SK-MEL-5 (cell line): Measurements from ENCODE around the gene BORCS5. TPM values are rescaled to one million over a fixed set of nuclear protein-coding genes. Genes with fewer than 3 reads are reported as not detected.
"Not testable (repeated sequence)": the region's sequence is repeated elsewhere in the genome, so short reads cannot be mapped to it uniquely, and the experiment has no call there.

Experiments used
- DNase-seq: peaks from one replicate; pipeline ENCODE4 v3.0.0-alpha.2; 2016; ENCODE audit warnings: low read depth, low spot score
- in situ Hi-C: cut with HindIII; loops from 2 replicates; pipeline ENCODE4 v1.10.0; 2016; ENCODE audit warnings: low sequenced_read_pairs, high pct_unique_total_duplicates, low pct_unique_long_range_greater_than_20kb
- total RNA-seq: library from RNA; depleted of rRNA; stranded (reverse); fragments of >200 nt; shearing (Covaris generic); gene quantifications from 2 replicates; pipeline ENCODE4 v1.2.3, GENCODE V29; 2014

The BORCS5 gene
- total RNA-seq, 1 experiment from 2014 or later: 13.2 TPM

DNA sequence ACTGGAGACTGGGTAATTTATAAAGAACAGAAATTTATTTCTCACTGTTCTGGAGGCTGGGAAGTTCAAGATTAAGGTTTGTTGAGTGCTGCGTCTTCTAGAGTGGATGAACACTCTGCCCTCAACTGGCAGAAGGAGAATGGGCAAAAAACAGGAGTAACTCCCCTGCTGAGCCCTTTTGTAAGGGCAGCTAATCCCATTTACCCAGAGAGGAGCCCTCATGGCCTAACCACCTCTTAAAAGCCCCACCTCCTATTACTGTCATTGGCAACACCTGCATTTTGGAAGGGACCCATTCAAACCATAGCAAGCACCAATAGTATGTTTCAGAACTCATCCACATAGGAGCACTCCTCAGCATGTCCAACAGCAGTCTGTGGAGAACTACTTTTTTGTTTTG lies 47.4 kb downstream of the BORCS5 start:
- in situ Hi-C loops: no loop called here
- no peak for DNase-seq

DNA sequence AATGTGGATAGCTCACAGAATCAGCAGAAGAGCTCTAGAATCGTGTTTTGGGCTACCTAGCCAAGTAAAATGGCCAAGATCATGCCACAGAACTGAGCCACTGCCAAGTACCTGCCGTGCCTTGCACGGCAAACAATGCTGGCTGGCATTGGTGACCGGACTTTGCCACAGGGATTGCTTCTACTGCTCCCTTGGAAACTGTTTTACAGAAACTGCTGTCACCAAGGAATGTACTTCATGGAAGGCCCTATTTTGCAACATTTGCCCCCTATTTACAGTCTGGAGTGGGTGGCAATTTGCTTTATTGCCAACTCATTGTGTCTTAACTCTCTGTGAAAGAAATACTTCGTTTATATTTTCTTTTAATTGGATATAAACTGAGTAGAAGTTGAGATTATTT lies 49.0 kb downstream of the BORCS5 start:
- no peak for DNase-seq
- in situ Hi-C loops: no loop called here

DNA sequence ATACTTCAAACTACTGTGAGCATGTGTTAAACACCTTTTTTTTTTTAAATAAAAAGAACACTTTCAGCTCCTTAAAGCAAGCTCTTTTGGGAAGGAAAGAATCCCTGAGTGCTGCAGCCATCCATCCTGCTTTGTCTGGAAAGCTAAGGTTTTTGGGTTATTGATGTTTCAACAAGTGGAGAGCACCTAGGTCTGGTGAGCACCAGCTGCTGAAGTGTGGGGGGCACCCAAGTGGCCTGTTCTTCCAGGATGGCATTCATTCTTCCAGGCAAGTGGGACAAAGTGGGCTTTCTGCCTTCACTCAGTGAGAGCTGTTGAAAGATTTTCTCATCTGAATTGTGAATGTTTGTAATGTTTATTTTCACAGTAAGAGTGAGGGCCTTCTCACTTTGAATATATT lies 49.9 kb downstream of the BORCS5 start:
- no peak for DNase-seq
- in situ Hi-C loops: no loop called here

DNA sequence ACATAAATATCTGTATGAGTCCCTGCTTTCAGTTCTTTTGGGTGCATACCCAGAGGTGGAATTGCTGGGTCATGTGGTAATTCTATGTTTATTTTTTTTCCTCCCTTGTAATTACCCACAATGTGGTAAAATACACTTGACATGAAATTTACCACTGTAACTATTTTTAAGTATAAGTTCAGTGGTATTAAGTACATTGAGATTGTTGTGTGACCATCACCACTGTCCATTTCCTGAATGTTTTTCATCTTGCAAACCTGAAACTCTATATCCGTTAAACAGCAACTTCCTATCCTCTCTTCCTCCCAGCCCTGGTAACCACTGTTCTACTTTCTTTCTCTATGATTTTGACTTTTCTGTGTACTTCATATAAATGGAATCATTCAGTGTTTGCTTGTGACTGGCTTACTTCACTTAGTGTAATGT lies 51.4 kb downstream of the BORCS5 start:
- no peak for DNase-seq
- in situ Hi-C loops: no loop called here

DNA sequence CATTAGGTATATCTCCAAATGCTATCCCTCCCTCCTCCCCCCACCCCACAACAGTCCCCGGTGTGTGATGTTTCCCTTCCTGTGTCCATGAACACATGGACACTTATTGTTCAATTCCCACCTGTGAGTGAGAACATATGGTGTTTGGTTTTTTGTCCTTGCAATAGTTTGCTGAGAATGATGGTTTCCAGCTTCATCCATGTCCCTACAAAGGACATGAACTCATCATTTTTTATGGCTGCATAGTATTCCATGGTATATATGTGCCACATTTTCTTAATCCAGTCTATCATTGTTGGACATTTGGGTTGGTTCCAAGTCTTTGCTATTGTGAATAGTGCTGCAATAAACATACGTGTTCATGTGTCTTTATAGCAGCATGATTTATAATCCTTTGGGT lies 52.5 kb downstream of the BORCS5 start:
- DNase-seq, in situ Hi-C loops: not testable (repeated sequence)

DNA sequence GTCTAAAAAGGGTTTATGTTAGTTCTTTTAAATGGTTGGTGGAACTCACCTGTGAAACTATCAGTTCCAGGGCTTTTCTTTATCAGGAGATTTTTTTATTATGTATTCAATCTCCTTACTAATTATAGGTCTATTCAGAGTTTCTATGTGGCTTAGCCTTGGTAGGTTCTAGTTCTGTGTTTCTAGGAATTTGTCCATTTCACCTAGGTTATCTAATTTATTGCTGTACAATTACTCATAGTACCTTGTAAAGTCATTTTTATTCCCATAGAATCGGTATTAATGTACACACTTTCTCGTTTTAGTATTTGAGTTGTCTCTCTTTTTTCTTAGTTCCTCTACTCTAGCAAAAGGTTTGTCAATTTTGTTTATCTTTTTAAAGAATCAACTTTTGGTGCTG lies 59.0 kb downstream of the BORCS5 start:
- in situ Hi-C loops: no loop called here
- no peak for DNase-seq

DNA sequence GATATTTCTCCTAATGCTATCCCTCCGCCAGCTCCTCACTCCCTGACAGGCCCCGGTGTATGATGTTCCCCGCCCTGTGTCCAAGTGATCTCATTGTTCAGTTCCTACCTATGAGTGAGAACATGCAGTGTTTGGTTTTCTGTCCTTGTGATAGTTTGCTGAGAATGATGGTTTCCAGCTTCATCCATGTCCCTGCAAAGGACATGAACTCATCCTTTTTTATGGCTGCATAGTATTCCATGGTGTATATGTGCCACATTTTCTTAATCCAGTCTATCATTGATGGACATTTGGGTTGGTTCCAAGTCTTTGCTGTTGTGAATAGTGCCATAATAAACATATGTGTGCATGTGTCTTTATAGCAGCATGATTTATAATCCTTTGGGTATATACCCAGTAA lies 62.3 kb downstream of the BORCS5 start:
- in situ Hi-C loops, DNase-seq: not testable (repeated sequence)

DNA sequence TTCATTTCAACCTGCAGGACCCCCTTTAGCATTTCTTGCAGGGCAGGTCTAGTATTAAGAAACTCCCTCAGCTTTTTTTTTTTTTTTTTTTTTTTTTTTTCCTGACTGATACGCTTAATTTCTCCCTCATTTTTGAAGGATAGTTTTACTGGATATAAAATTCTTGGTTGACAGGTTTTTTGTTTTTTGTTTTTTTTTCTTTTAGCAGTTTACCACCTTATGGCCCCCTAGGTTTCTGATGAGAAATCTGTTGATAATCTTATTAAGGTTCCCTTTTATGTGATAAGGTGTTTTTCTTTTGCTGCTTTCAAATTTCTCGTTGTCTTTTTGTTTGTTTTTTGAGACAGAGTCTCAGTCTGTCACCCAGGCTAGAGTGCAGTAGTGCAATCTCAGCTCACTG lies 66.5 kb downstream of the BORCS5 start:
- no peak for DNase-seq
- in situ Hi-C loops: no loop called here

DNA sequence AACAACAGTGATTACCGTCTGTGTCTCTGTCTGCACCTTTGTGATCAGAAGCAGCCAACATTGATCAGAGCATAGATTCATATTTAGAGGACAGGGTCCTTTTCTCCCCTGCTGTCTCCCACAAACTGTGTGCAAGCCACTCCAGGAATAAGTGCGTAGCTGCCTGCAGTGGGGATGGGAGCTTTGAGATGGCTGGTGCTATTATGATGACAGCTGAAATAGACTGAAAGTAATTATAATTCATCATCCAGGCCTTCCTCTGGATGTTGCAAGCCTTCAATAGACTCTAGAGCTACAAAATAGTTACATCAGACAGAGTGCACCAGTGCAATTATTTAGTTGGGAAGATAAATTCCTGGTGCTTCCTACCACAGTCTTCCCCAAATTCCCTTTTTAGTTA lies 68.1 kb downstream of the BORCS5 start:
- no peak for DNase-seq
- in situ Hi-C loops: no loop called here

DNA sequence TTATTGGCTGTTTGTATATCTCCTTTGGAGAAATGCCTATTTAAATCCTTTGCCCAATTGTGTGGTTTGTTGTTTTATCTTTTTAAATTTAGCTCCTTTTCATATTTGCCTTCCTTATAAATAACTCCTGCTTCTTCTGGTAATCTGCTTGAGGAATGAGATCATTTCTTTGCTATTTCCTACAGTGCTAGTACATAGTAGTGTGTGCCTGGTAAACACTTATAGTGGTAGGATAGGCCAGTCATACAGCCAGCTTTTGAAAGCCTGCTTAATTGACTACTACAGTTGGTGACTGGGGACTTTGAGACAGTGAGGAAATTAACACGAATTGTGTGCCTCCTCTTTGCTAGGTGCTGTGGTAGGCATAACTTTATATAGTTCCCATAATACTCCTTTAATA lies 68.7 kb downstream of the BORCS5 start:
- in situ Hi-C loops: no loop called here
- no peak for DNase-seq

DNA sequence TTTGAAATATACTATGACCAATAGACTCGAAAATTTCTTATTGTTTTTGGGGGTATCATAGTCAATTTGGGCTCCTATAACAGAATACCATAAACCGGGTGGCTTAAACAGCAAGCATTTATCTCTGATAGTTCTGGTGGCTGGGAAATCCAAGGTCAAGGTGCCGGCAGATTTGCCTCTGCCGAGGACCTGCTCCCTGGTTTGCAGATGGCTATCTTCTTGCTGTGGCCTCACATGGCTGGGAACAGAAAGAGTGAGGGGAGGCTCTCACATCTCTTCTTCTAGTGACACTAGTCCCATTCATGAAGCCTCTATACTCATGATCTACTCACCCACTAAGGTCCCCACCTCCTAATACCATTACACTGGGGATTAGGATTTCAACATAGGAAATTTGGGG lies 70.7 kb downstream of the BORCS5 start:
- DNase-seq: no peak
- in situ Hi-C loops: no loop called here

DNA sequence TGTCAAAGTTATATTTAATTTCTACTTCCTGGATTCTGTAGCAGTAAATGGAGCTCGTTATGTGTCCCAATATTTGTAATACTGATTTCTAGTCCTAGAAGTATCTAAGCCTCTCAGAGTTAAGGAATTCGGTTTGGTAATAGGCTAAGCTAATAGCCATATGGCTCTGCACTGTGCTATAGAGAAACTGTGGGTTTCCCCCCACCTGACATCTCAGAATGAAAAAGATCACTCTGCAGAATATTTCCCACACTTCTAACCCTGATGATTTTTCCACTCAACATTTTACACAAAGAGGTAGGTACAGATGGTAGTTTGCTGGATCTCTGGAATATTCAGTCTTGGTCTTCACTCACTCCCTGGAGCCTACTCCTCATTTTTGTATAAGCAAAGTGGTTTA lies 71.2 kb downstream of the BORCS5 start:
- in situ Hi-C loops: no loop called here

DNA sequence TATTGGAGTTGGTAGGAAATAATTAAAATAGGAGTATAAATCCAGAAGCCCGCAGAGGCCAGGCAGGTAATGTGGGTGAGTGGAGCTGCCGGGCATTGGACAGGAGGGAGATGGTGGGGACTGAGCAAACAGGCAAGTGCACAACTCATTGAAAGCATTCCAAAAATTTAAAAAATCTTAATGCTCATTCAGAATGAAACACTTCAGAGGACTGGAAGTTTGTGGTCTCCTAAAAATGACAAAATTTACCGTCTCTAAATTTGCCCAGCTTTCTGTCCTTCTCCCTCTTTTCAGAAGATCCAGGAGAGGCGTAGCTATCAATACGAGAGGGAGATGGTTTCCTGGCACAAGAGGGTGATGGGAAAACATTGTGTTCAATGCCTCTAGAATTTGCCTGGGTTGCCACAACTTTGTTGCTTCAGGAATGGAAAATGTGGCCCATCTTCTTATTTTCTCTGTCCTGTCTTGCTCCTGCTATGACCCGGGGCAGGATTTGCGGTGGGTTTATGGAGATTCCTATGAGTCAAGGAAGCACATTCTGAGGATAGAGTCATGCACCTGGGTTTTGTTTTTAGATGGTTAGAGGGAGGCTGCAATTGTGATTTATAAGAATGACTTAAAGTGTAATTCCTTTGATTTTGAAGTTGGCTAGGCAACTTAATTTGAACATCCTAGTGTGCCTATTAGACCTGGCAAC lies 72.2 kb downstream of the BORCS5 start:
- in situ Hi-C loops: no loop called here
- no peak for DNase-seq

More for the DNA sequence above, 71.2 kb downstream of the BORCS5 start:
- DNase-seq: no peak

DNA sequence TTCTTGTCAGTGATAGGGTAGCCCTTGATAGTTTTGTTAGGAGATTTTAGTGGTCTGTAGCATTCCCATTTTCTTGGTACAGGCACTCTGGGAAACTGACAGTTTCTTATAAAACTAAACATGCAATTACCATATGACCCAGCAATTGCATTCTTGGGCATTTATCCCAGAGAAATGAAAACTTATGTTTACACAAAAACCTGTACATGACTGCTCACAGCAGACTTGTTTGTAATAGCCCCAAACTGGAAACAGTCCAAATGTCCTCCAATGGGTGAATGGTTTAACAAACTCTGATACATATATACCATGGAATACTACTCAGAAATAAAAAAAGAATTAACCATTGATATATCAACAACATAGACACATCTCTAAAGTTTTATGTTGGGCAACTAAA lies 75.5 kb downstream of the BORCS5 start:
- no peak for DNase-seq
- in situ Hi-C loops: no loop called here

DNA sequence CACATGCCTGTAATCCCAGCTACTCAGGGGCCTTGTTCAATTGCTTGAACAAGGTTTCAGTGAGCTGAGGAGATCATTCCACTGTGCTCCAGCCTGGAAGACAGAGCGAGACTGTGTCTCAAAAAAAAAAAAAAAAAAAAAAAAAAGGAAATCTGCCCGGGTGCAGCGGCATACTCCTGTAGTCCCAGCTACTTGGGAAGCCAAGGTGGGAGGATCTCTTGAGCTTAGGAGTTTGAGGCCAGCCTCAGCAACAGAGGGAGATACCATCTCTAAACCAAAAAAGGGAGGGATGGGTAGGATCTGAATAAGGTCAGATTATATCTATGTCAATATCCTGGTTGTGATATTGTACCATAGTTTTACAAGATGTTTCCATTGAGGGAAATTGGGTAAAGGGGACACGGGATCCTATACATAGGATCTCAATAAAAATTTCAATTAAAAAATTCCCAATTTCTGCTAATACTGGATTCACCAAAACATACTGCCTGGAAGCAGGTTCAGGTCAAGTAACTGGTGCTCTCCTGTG lies 76.4 kb downstream of the BORCS5 start:
- DNase-seq: no peak
- in situ Hi-C loops: no loop called here

DNA sequence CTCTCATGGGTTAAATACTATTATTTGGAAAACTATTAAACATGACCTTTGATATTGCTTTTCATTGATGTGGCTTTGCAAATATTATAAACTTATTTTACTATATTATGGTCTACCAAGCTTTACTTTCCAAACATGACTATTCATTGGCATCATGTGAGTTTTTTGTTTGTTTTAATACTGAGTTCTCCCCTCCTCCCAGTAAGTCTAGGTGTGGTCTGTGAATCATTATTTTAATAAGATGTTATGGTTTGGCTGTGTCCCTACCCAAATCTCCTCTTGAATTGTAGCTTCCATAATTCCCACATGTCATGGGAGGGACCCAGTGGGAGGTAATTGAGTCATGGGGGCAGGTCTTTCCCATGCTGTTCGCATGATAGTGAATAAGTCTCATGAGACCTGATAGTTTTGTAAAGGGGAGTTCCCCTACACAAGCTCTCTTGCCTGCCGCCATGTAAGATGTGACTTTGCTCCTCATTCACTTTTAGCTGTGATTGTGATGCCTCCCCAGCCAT lies 80.0 kb downstream of the BORCS5 start:
- in situ Hi-C loops: no loop called here
- DNase-seq: no peak

DNA sequence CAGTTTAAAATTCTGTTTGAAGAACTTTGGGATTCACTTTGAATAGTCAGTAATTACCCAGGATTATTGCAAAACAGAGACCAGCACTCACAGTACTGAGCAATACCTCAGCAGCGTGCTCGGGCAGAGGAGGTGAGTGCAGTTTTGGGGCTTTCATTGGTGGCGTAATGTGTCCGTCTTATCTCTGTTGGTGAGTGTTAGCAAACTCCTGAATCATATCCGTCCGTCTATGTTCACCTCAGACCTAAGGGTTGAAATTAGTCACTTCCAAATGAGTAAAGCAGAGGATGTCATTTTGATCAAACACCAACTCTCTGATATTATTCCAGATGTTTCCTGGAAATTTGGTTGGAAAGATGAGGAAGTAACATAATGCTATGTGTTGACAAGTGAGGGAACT lies 82.8 kb downstream of the BORCS5 start:
- in situ Hi-C loops: no loop called here

DNA sequence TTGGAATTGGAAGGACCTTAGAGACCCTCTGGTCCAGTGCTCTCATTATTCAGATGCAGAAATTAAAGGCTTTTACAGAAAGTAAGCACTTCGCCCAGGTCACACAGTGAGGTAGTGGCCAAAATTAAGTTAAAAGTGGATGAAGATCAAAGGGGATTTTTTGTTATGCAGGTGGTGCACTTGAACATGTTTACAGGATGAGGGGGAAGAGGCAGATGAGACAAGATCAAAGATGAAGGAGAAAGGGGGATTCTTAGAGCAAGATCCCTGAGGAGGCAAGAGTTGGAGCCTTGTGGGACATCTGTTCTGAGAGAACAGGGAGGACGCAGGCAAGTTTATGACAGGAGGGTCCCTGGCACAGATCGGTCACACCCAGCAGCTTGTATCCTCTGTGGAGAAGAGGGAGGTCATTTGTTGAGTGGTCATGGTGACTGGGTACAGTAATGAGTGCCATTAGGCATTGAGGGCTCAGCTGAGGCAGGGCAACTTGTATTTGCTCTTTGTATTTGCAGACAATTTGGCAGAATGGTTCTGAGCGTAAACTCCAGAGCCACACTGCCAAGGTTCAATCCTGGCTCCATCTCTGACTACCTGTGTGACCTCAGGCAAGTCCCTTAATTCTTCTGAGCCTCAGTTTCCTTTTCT lies 84.0 kb downstream of the BORCS5 start:
- no peak for DNase-seq
- in situ Hi-C loops: no loop called here

More for the DNA sequence above, 82.8 kb downstream of the BORCS5 start:
- no peak for DNase-seq

DNA sequence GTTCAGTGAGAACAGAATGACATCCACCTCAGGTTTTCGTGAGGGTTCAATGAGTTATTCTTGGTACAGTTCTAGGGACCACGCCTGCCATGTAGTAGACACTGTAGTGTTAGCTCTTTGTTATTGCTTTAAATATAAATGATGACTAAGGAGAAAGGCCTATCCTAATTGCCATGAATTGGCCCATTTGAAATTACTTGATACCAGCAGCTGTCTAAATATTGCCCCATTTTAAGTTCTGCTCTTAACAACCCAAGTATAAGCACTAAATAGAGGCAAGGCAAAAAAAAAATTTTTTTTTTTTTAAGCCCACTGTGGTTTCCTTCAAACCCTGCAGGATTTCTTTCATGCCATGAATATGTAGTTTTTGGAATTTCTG lies 84.5 kb downstream of the BORCS5 start:
- no peak for DNase-seq
- in situ Hi-C loops: no loop called here
